Measurements from ENCODE around the gene PTOV1. TPM values are rescaled to one million over a fixed set of nuclear protein-coding genes. Genes with fewer than 3 reads are reported as not detected.

The PTOV1 gene
- total RNA-seq, 1 experiment from 2014 or later, result 331 TPM

DNA sequence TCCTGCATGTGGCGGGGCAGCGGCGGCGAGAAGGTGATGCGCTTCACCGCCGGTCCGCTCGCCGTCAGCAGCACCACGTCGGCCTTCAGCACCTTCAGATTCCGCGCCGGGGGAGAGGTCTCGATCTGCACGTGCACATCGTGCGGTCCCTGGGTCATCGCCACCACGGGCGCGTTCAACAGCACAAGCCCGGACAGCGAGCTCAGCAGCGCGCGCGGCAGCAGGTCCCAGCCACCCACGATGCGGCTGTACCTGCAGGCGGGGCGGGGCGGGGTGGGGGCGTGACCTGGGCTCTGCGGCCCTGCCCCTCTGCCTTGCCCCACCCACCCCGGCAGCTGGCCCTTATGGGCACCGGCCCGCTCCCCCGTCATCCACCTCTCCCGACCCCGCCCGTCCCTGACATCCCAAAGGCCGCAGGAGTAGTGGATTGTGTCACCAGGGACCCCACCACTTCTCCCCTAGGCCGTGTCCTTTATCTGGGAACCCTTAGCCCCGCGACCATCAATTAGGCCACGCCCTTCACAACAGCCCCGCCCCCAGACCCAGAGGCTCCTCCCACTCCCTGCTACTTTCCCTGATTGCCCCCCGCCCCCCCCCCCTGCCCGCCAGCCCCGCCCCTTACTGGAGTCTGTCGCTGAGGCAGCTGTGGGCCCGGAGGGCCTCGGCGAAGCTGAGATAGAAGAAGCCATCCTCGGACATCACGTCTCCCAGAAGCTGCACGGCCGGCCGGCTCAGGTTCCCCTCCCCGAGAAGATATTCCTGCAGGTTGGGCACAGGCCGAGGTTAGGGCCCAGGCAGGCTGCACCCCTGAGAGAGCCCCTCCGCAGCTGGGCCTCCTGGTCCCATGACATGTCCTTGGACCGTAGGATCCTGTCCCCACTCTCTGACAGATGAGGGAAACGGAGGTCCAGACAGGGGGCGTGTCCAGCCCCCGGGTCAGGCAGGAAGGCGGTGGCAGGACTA is 39.7 kb downstream of the PTOV1 start:
- intact Hi-C loops (cut with micrococcal nuclease; ENCODE audit: unreplicated experiment), result no loop called here
- no peak for DNase-seq (ENCODE audit: low spot score)
- TF ChIP-seq, protein P1, sequence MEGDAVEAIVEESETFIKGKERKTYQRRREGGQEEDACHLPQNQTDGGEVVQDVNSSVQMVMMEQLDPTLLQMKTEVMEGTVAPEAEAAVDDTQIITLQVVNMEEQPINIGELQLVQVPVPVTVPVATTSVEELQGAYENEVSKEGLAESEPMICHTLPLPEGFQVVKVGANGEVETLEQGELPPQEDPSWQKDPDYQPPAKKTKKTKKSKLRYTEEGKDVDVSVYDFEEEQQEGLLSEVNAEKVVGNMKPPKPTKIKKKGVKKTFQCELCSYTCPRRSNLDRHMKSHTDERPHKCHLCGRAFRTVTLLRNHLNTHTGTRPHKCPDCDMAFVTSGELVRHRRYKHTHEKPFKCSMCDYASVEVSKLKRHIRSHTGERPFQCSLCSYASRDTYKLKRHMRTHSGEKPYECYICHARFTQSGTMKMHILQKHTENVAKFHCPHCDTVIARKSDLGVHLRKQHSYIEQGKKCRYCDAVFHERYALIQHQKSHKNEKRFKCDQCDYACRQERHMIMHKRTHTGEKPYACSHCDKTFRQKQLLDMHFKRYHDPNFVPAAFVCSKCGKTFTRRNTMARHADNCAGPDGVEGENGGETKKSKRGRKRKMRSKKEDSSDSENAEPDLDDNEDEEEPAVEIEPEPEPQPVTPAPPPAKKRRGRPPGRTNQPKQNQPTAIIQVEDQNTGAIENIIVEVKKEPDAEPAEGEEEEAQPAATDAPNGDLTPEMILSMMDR (conservative IDR thresholded peaks at IDR 0.05; ENCODE audit: low read depth, low read length), result peak; percentile 10; the same call in 1 of the 2 replicates
- no peak for TF ChIP-seq EZH2 (IDR thresholded peaks at IDR 0.05; ENCODE audit: borderline replicate concordance, low read depth, low read length, poor library complexity, severe bottlenecking)
- H3K4me1 ChIP-seq (ENCODE audit: insufficient read depth, low read length, poor library complexity, severe bottlenecking), result no peaks in the 10 kb centered on the region
- CTCF ChIA-PET, result interaction anchor here (0.9 kb wide), 1 partner anchor 18 kb away, joined by 3 read pairs; no protein-coding TSS in a partner anchor
- H3K36me3 ChIP-seq (ENCODE audit: insufficient read depth, low read length, poor library complexity, severe bottlenecking), result no peaks in the 10 kb centered on the region
- H3K4me3 ChIP-seq (ENCODE audit: low read depth, low read length, poor library complexity, severe bottlenecking), result peak overlapping the region; percentile 20
- POLR2A ChIA-PET (ENCODE audit: low non-redundant PET), result no interaction called here
- H3K27ac ChIP-seq (ENCODE audit: low read depth, low read length, poor library complexity, severe bottlenecking), result no peak overlapping the region
- no peaks in the 10 kb centered on the region for H3K9me3 ChIP-seq (ENCODE audit: low read depth, low read length, poor library complexity, severe bottlenecking)
- H3K27me3 ChIP-seq (replicated peaks; ENCODE audit: insufficient read depth, low read depth, low read length, poor library complexity), result no peaks in the 10 kb centered on the region
- no TSS peak for BruUV-seq (replicated peaks)

DNA sequence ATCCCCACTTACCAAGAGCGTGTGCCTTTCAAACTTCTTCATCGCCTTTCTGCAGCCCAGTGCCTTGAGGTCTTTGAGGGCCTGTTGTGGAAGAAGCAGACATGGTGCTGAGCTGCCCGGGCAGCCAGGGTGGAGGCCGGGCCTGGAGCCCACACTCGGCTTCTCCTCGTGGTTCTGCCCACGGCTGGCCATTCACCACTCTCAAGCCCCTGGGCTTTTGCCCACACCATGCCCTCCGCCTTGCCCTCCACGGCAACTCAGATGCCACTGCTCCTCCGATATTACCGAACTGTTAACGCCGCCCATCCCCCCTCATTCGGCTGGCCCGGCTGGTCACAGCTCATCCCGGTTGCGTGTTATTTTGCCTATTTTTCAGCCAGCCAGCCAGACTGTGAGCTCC is 40.4 kb downstream of the PTOV1 start:
- H3K27ac ChIP-seq (ENCODE audit: low read depth, low read length, poor library complexity, severe bottlenecking), result no peak overlapping the region
- BruUV-seq (replicated peaks), result no TSS peak
- ChIA-PET CTCF (no interaction called here), POLR2A (ENCODE audit: low non-redundant PET) (no interaction called here)
- no peak overlapping the region for H3K4me3 ChIP-seq (ENCODE audit: low read depth, low read length, poor library complexity, severe bottlenecking)
- H3K27me3 ChIP-seq (replicated peaks; ENCODE audit: insufficient read depth, low read depth, low read length, poor library complexity), result no peaks in the 10 kb centered on the region
- no peak for DNase-seq (ENCODE audit: low spot score)
- H3K36me3 ChIP-seq (ENCODE audit: insufficient read depth, low read length, poor library complexity, severe bottlenecking), result no peaks in the 10 kb centered on the region
- TF ChIP-seq, protein P1 (conservative IDR thresholded peaks at IDR 0.05; ENCODE audit: low read depth, low read length), result no peak
- no peak for TF ChIP-seq EZH2 (IDR thresholded peaks at IDR 0.05; ENCODE audit: borderline replicate concordance, low read depth, low read length, poor library complexity, severe bottlenecking)
- no peaks in the 10 kb centered on the region for H3K4me1 ChIP-seq (ENCODE audit: insufficient read depth, low read length, poor library complexity, severe bottlenecking)
- intact Hi-C loops (cut with micrococcal nuclease; ENCODE audit: unreplicated experiment), result no loop called here
- no peaks in the 10 kb centered on the region for H3K9me3 ChIP-seq (ENCODE audit: low read depth, low read length, poor library complexity, severe bottlenecking)

DNA sequence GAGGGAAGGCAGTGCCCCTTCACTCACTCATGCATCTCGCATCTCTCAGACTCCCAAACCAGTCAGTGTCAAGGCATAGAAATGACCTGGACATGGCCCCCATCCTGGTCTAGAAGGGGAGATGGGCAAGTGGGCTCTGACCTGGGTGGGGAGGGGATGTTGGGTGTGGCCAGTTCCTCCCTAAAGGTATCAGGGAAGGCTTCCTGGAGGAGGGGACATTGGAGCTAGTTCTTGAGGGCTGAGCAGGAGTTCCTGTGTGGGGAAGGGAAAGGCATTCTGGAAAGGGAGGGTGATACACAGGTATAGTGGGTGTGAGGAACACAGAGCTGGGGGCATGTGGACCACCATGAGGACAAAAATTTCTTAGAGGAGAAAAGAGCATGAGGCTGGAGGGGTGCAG is 41.8 kb downstream of the PTOV1 start:
- no peaks in the 10 kb centered on the region for H3K4me1 ChIP-seq (ENCODE audit: insufficient read depth, low read length, poor library complexity, severe bottlenecking)
- H3K4me3 ChIP-seq (ENCODE audit: low read depth, low read length, poor library complexity, severe bottlenecking), result no peak overlapping the region
- H3K36me3 ChIP-seq (ENCODE audit: insufficient read depth, low read length, poor library complexity, severe bottlenecking), result no peaks in the 10 kb centered on the region
- POLR2A ChIA-PET (ENCODE audit: low non-redundant PET), result no interaction called here
- no peaks in the 10 kb centered on the region for H3K9me3 ChIP-seq (ENCODE audit: low read depth, low read length, poor library complexity, severe bottlenecking)
- DNase-seq (ENCODE audit: low spot score), result no peak
- intact Hi-C loops (cut with micrococcal nuclease; ENCODE audit: unreplicated experiment), result no loop called here
- CTCF ChIA-PET, result no interaction called here
- no peaks in the 10 kb centered on the region for H3K27me3 ChIP-seq (replicated peaks; ENCODE audit: insufficient read depth, low read depth, low read length, poor library complexity)
- no TSS peak for BruUV-seq (replicated peaks)
- H3K27ac ChIP-seq (ENCODE audit: low read depth, low read length, poor library complexity, severe bottlenecking), result no peak overlapping the region
- no peak for TF ChIP-seq EZH2 (IDR thresholded peaks at IDR 0.05; ENCODE audit: borderline replicate concordance, low read depth, low read length, poor library complexity, severe bottlenecking)
- TF ChIP-seq, protein P1 (conservative IDR thresholded peaks at IDR 0.05; ENCODE audit: low read depth, low read length), result no peak
